H1 (cell line): Measurements from ENCODE around the gene FLVCR1. TPM values are rescaled to one million over a fixed set of nuclear protein-coding genes. Genes with fewer than 3 reads are reported as not detected.

Experiments used
- CTCF ChIA-PET: fragments of 300-600 bp; sonication (Branson Sonifier 250); formaldehyde crosslinking; loops from one replicate; lab custom pipeline; 2021; ENCODE audit not compliant: partially characterized antibody; lab: Charles Lee
- POLR2A ChIA-PET: fragments of 300-600 bp; sonication (Branson Sonifier 250); formaldehyde crosslinking; loops from one replicate; lab custom pipeline; 2021; ENCODE audit warnings: inconsistent platforms; ENCODE audit not compliant: partially characterized antibody; lab: Charles Lee
- DNase-seq, 2 experiments: peaks; one replicate each; pipeline versions ENCODE4 v3.0.0 to v3.0.0-alpha.2; 2010 to 2022; ENCODE audit warnings: low spot score in 2 of 2, low read depth in 1 of 2, mixed read lengths in 1 of 2
- FAIRE-seq: peaks from 2 replicates; lab custom pipeline; 2011; peaks lifted over from hg19 to GRCh38; lab: Jason Lieb, UNC
- H2AFZ ChIP-seq: 2 replicates; pipeline ENCODE4 v1.8.1; 2012; ENCODE audit warnings: low read length, inconsistent platforms
- H2AK5ac ChIP-seq: 2 replicates; pipeline ENCODE4 v1.6.1; 2013; ENCODE audit warnings: low read depth, low read length
- H2BK120ac ChIP-seq: replicated peaks from 2 replicates; pipeline ENCODE3; 2013; ENCODE audit warnings: low read depth, low read length, inconsistent platforms
- H2BK12ac ChIP-seq: 2 replicates; pipeline ENCODE4 v1.6.1; 2013; ENCODE audit warnings: low read depth, low read length
- H2BK15ac ChIP-seq: 2 replicates; pipeline ENCODE4 v1.6.1; 2013; ENCODE audit warnings: low read length
- H2BK20ac ChIP-seq: 2 replicates; pipeline ENCODE4 v1.6.1; 2013; ENCODE audit warnings: low read length
- H2BK5ac ChIP-seq: 2 replicates; pipeline ENCODE4 v1.6.1; 2013; ENCODE audit warnings: low read depth, low read length
- H3K14ac ChIP-seq: 2 replicates; pipeline ENCODE4 v1.6.1; 2013; ENCODE audit warnings: inconsistent platforms; ENCODE audit not compliant: insufficient read length
- H3K18ac ChIP-seq: 2 replicates; pipeline ENCODE4 v1.6.1; 2013; ENCODE audit warnings: low read length; ENCODE audit errors: extremely low read depth
- H3K23ac ChIP-seq: 2 replicates; pipeline ENCODE4 v1.6.1; 2013; ENCODE audit warnings: inconsistent platforms; ENCODE audit not compliant: insufficient read length
- H3K23me2 ChIP-seq: 2 replicates; pipeline ENCODE4 v1.6.1; 2013; ENCODE audit warnings: low read depth, low read length
- H3K27ac ChIP-seq: 2 replicates; pipeline ENCODE4 v1.6.1; 2011; ENCODE audit warnings: low read depth, low read length, inconsistent platforms
- H3K27me3 ChIP-seq, 4 experiments: replicated peaks in 1 of 4; 1 replicate in 1 of 4; 2 replicates in 3 of 4; pipeline versions ENCODE4 v1.6.1 to v1.8.1; 2011 to 2013; ENCODE audit warnings: low read length in 3 of 4, mild to moderate bottlenecking in 3 of 4, inconsistent platforms in 2 of 4, mixed read lengths in 2 of 4, moderate library complexity in 1 of 4; ENCODE audit not compliant: control insufficient read depth in 3 of 4, insufficient read depth in 3 of 4; ENCODE audit errors: extremely low read depth in 1 of 4
- H3K36me3 ChIP-seq, 4 experiments: 2 replicates each; pipeline versions ENCODE4 v1.6.1 to v1.8.1; 2011 to 2013; ENCODE audit warnings: mild to moderate bottlenecking in 4 of 4, low read length in 3 of 4, moderate library complexity in 2 of 4, control low read depth in 1 of 4, inconsistent platforms in 1 of 4; ENCODE audit not compliant: insufficient read depth in 4 of 4, control insufficient read depth in 2 of 4
- H3K4ac ChIP-seq: replicated peaks from 2 replicates; pipeline ENCODE3; 2013; ENCODE audit warnings: low read length, low read depth, mixed read lengths, inconsistent platforms; ENCODE audit not compliant: insufficient read length
- H3K4me1 ChIP-seq, 4 experiments: replicated peaks in 1 of 4; 1 replicate in 1 of 4; 2 replicates in 3 of 4; pipeline versions ENCODE4 v1.6.1 to v1.8.1; 2011 to 2013; ENCODE audit warnings: low read length in 3 of 4, inconsistent platforms in 2 of 4, mixed read lengths in 1 of 4; ENCODE audit not compliant: insufficient read depth in 4 of 4, control insufficient read depth in 3 of 4
- H3K4me2 ChIP-seq, 2 experiments: 2 replicates each; pipeline versions ENCODE4 v1.6.1 to v1.8.1; 2011 to 2013; ENCODE audit warnings: low read depth in 2 of 2, low read length in 2 of 2, control low read depth in 1 of 2, inconsistent platforms in 1 of 2, mild to moderate bottlenecking in 1 of 2; ENCODE audit not compliant: insufficient read depth in 1 of 2
- H3K4me3 ChIP-seq, 4 experiments: fragments of 200-600, 300-600 bp in 1 of 4; sonication (generic), shearing (Covaris generic), sonication (Bioruptor Twin) in 1 of 4; 2 replicates each; pipeline versions ENCODE4 v1.5.1 to v1.8.1; 2011 to 2016; ENCODE audit warnings: low read length in 4 of 4, low read depth in 3 of 4, control low read depth in 2 of 4, inconsistent platforms in 2 of 4, mild to moderate bottlenecking in 2 of 4, mixed read lengths in 1 of 4, moderate library complexity in 1 of 4; ENCODE audit not compliant: insufficient read depth in 2 of 4; ENCODE audit errors: extremely low read depth in 1 of 4
- H3K56ac ChIP-seq: replicated peaks from 2 replicates; pipeline ENCODE3; 2013; ENCODE audit warnings: low read depth, mild to moderate bottlenecking, mixed read lengths, low read length, inconsistent platforms; ENCODE audit not compliant: insufficient read length
- H3K79me1 ChIP-seq: 2 replicates; pipeline ENCODE4 v1.6.1; 2013; ENCODE audit warnings: low read depth, low read length, control low read depth
- H3K79me2 ChIP-seq, 2 experiments: 2 replicates each; pipeline versions ENCODE4 v1.6.1 to v1.8.1; 2012 to 2013; ENCODE audit warnings: low read length in 2 of 2, mild to moderate bottlenecking in 2 of 2, inconsistent platforms in 1 of 2; ENCODE audit not compliant: insufficient read depth in 2 of 2, control insufficient read depth in 1 of 2
- H3K9ac ChIP-seq, 4 experiments: replicated peaks in 1 of 4; 1 replicate in 1 of 4; 2 replicates in 3 of 4; pipeline versions ENCODE4 v1.6.1 to v1.8.1; 2011 to 2013; ENCODE audit warnings: low read depth in 3 of 4, low read length in 3 of 4, control low read depth in 2 of 4, mild to moderate bottlenecking in 2 of 4, moderate library complexity in 2 of 4, inconsistent platforms in 1 of 4; ENCODE audit errors: extremely low read depth in 1 of 4
- H3K9me3 ChIP-seq, 2 experiments: 2 replicates each; pipeline versions ENCODE4 v1.6.1 to v1.8.1; 2012 to 2013; ENCODE audit warnings: mild to moderate bottlenecking in 2 of 2, moderate library complexity in 2 of 2, control low read depth in 1 of 2, inconsistent platforms in 1 of 2, low read depth in 1 of 2, low read length in 1 of 2, mixed read lengths in 1 of 2; ENCODE audit not compliant: insufficient read depth in 2 of 2
- H4K20me1 ChIP-seq, 2 experiments: replicated peaks in 1 of 2; 2 replicates each; pipeline versions ENCODE3 to v1.8.1; 2011 to 2013; ENCODE audit warnings: inconsistent platforms in 2 of 2, low read length in 2 of 2, mild to moderate bottlenecking in 1 of 2; ENCODE audit not compliant: insufficient read depth in 2 of 2, control insufficient read depth in 1 of 2
- H4K5ac ChIP-seq: 2 replicates; pipeline ENCODE4 v1.6.1; 2013; ENCODE audit warnings: low read length, low read depth, mixed read lengths, inconsistent platforms; ENCODE audit not compliant: insufficient read length
- H4K8ac ChIP-seq: 2 replicates; pipeline ENCODE4 v1.8.0; 2013; ENCODE audit warnings: mild to moderate bottlenecking, moderate library complexity, low read length, inconsistent platforms; ENCODE audit not compliant: insufficient read depth; ENCODE audit errors: extremely low read depth
- H4K91ac ChIP-seq: replicated peaks from 2 replicates; pipeline ENCODE3; 2013; ENCODE audit warnings: low read length, mixed read lengths, inconsistent platforms; ENCODE audit not compliant: insufficient read length
- CREB1 ChIP-seq: IDR thresholded peaks from 2 replicates; pipeline ENCODE4 v1.6.1; 2012; ENCODE audit warnings: inconsistent platforms
- HDAC2 ChIP-seq, 2 experiments: fragments of 300-600 bp in 1 of 2; sonication (generic) in 1 of 2; IDR thresholded peaks; 2 replicates each; pipeline ENCODE4 v1.6.1; 2011 to 2012; ENCODE audit warnings: low read depth in 2 of 2, low read length in 2 of 2, mild to moderate bottlenecking in 2 of 2, moderate library complexity in 2 of 2, borderline replicate concordance in 1 of 2, inconsistent platforms in 1 of 2
- HDAC6 ChIP-seq: IDR thresholded peaks from one replicate; pipeline ENCODE4 v1.7.1; 2012; ENCODE audit warnings: low read depth, mild to moderate bottlenecking, inconsistent platforms, low read length, moderate library complexity
- JUND ChIP-seq: IDR thresholded peaks from 2 replicates; pipeline ENCODE4 v1.6.1; 2011; ENCODE audit warnings: mild to moderate bottlenecking, improper control_type of control experiment, low read length
- KDM1A ChIP-seq: fragments of 200-600, 300-600 bp; sonication (generic); IDR thresholded peaks from 2 replicates; pipeline ENCODE4 v1.7.1; 2016; ENCODE audit warnings: mild to moderate bottlenecking, low read length, borderline replicate concordance
- KDM4A ChIP-seq: IDR thresholded peaks from one replicate; pipeline ENCODE4 v1.7.1; 2012; ENCODE audit warnings: low read depth, mild to moderate bottlenecking, moderate library complexity, low read length, inconsistent platforms; ENCODE audit not compliant: severe bottlenecking
- POU5F1 ChIP-seq: IDR thresholded peaks from 2 replicates; pipeline ENCODE4 v1.6.1; 2011; ENCODE audit warnings: low read depth, mild to moderate bottlenecking, low read length, moderate library complexity
- SP2 ChIP-seq: IDR thresholded peaks from 2 replicates; pipeline ENCODE4 v1.6.1; 2012; ENCODE audit warnings: mild to moderate bottlenecking, low read length, inconsistent platforms
- TAF7 ChIP-seq: optimal IDR thresholded peaks from 2 replicates; pipeline ENCODE3; 2011; ENCODE audit warnings: low read depth, mild to moderate bottlenecking, inconsistent platforms, low read length, moderate library complexity, borderline replicate concordance
- WGBS, 2 experiments: shearing (Covaris generic) in 1 of 2; methylation state at CpG; one replicate each; pipeline versions ENCODE4 v1.1.6 to v1.1.7; 2013 to 2015; ENCODE audit warnings: low lambda C conversion rate in 2 of 2, mixed read lengths in 2 of 2, inconsistent platforms in 1 of 2, low coverage in 1 of 2, missing lambda C conversion rate in 1 of 2; ENCODE audit not compliant: insufficient replicate concordance in 2 of 2, insufficient coverage in 1 of 2, insufficient read length in 1 of 2; ENCODE audit errors: extremely low coverage in 1 of 2, missing lambda C conversion rate in 1 of 2; 5-methylcytosine and 5-hydroxymethylcytosine counted together
- polyA plus RNA-seq, 7 experiments: library from polyadenylated mRNA; depleted of rRNA in 3 of 7; stranded (reverse) in 5 of 7; unstranded in 2 of 7; fragments of >200 nt in 5 of 7; fragments of 200-250 nt in 2 of 7; gene quantifications; 1 replicate in 5 of 7; 2 replicates in 1 of 7; 4 replicates in 1 of 7; pipeline versions ENCODE4 v1.2.1 to v1.2.3, GENCODE V29; 2011 to 2013; ENCODE audit warnings: missing spikeins in 2 of 7, mixed read lengths in 2 of 7
- total RNA-seq: library from RNA; stranded (reverse); fragmentation: NEBNext Ultra II Directional; extraction: Animal tissue kit (Norgen Biotek cat#: 25700); gene quantifications from 2 replicates; pipeline ENCODE4 v1.2.1, GENCODE V29; 2021
- TF ChIP-seq, protein P1 (sequence below), 3 experiments: IDR thresholded peaks; 1 replicate in 2 of 3; 2 replicates in 1 of 3; pipeline versions ENCODE4 v1.5.1 to v1.6.1; 2011; ENCODE audit warnings: low read length in 3 of 3, mild to moderate bottlenecking in 3 of 3, inconsistent platforms in 2 of 3, low read depth in 1 of 3, moderate library complexity in 1 of 3; ENCODE audit not compliant: insufficient read depth in 1 of 3; ENCODE audit errors: control extremely low read depth in 1 of 3
- TF ChIP-seq, protein P2 (sequence below): IDR thresholded peaks from 2 replicates; pipeline ENCODE4 v1.6.1; 2012; ENCODE audit warnings: inconsistent platforms

Gene FLVCR1
- total and polyA plus RNA-seq, 2 of the 8 experiments (the other 6 are each of a cell fraction or from before 2014, with no cell fraction given): 31.8 to 75.7 TPM

DNA sequence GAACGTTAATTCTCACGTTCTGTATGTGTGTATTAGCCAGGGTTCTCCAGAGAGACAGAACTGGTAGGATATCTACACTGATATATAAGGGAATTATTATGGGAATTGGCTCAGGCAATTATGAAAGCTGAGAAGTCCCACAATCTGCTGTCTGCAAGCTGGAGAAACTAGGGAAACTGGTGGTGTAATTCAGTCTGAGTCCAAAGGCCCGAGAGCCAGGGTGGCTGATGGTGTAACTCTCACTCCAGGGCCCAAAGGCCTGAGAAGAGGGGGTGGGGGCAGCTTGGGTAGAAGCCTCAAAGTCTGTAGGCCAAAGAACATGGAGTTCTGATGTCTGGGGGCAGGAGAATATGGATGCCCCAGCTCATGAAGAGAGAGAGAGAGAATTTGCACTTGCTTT, 79.0 kb downstream of the FLVCR1 start:
- POLR2A ChIA-PET: interaction anchor here (0.5 to 2.7 kb wide), 10 partner anchors 9 to 70 kb away, joined by 3 to 9 read pairs (median 5); partner anchors contain the start of gene VASH2
- no peak overlapping the region for H2BK12ac ChIP-seq
- TF ChIP-seq KDM4A (no peak), TAF7 (no peak), HDAC6 (no peak), JUND (no peak), POU5F1 (no peak), CREB1 (no peak), HDAC2 (IDR thresholded peaks at IDR 0.05; ENCODE audit: borderline replicate concordance in 1 of 2, low read depth in 2 of 2, low read length in 2 of 2) (no peak), SP2 (no peak), KDM1A (no peak)
- TF ChIP-seq, protein P1, sequence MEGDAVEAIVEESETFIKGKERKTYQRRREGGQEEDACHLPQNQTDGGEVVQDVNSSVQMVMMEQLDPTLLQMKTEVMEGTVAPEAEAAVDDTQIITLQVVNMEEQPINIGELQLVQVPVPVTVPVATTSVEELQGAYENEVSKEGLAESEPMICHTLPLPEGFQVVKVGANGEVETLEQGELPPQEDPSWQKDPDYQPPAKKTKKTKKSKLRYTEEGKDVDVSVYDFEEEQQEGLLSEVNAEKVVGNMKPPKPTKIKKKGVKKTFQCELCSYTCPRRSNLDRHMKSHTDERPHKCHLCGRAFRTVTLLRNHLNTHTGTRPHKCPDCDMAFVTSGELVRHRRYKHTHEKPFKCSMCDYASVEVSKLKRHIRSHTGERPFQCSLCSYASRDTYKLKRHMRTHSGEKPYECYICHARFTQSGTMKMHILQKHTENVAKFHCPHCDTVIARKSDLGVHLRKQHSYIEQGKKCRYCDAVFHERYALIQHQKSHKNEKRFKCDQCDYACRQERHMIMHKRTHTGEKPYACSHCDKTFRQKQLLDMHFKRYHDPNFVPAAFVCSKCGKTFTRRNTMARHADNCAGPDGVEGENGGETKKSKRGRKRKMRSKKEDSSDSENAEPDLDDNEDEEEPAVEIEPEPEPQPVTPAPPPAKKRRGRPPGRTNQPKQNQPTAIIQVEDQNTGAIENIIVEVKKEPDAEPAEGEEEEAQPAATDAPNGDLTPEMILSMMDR (IDR thresholded peaks at IDR 0.05; ENCODE audit: control extremely low read depth in 1 of 3, insufficient read depth in 1 of 3, low read depth in 1 of 3, low read length in 3 of 3): no peak
- TF ChIP-seq, protein P2, sequence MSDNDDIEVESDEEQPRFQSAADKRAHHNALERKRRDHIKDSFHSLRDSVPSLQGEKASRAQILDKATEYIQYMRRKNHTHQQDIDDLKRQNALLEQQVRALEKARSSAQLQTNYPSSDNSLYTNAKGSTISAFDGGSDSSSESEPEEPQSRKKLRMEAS: no peak

More for the DNA sequence above, 79.0 kb downstream of the FLVCR1 start:
- Histone ChIP-seq H2BK5ac (no peak overlapping the region), H4K20me1 (no peaks in the 10 kb centered on the region), H3K27me3 (peaks cover 0 to 2% (median 0%) of the 10 kb centered on the region in 4 experiments; a peak in 1 of 7 replicates), H4K8ac (no peak overlapping the region), H3K4ac (no peak overlapping the region), H3K23me2 (no peaks in the 10 kb centered on the region), H2AFZ (no peak overlapping the region), H2AK5ac (no peak overlapping the region), H3K79me1 (no peaks in the 10 kb centered on the region), H2BK15ac (no peak overlapping the region), H3K36me3 (no peaks in the 10 kb centered on the region), H2BK20ac (no peak overlapping the region), H3K18ac (no peak overlapping the region), H3K23ac (no peak overlapping the region), H3K9me3 (0 out of 4 replicates have a peak, but pooled peaks cover 0 to 2% of the 10 kb centered on the region in 2 experiments), H3K4me2 (no peak overlapping the region), H3K79me2 (no peaks in the 10 kb centered on the region), H4K5ac (no peak overlapping the region), H3K4me1 (peaks cover 4 to 8% (median 6%) of the 10 kb centered on the region in 4 experiments; a peak in 6 of 7 replicates), H4K91ac (no peak overlapping the region), H3K4me3 (no peak overlapping the region), H2BK120ac (no peak overlapping the region), H3K27ac (no peak overlapping the region), H3K56ac (no peak overlapping the region), H3K14ac (no peak overlapping the region), H3K9ac (no peak overlapping the region)
- CTCF ChIA-PET: interaction anchor here (0.8 to 1.3 kb wide), 5 partner anchors 13 to 58 kb away, joined by 3 read pairs; no protein-coding TSS in a partner anchor
- whole genome bisulfite sequencing, 2 experiments: 96% methylated on average over 3 of the region's 3 CpGs; no CpG with 5 or more reads in 1 of the 2 experiments
- FAIRE-seq (no peak), DNase-seq (no peak)
